B cell (primary cell): ENCODE results near the gene ZNF750. TPM values are rescaled to one million over a fixed set of nuclear protein-coding genes. Genes with fewer than 3 reads are reported as not detected.

Experiments
- ATAC-seq: fragments of 200-7000 bp; cut with Tn5 transposase; one replicate; pipeline ENCODE4 v1.10.0; 2021; ENCODE audit warnings: low read depth, mild to moderate bottlenecking, moderate number of reproducible peaks, moderate library complexity
- CTCF ChIA-PET: fragments of 350-600 bp; sonication (Branson Sonifier 250); formaldehyde crosslinking; loops from one replicate; lab custom pipeline; 2021; ENCODE audit warnings: antibody characterized with exemption, inconsistent platforms; lab: Charles Lee
- POLR2A ChIA-PET: fragments of 350-600 bp; sonication (Branson Sonifier 250); formaldehyde crosslinking; loops from one replicate; lab custom pipeline; 2021; ENCODE audit warnings: antibody characterized with exemption; lab: Charles Lee
- DNase-seq: peaks from one replicate; pipeline ENCODE4 v3.0.0; 2013
- H2AFZ ChIP-seq: 2 replicates; pipeline ENCODE4 v1.6.1; 2012; ENCODE audit warnings: mild to moderate bottlenecking, low read depth, low read length; ENCODE audit not compliant: insufficient read depth, poor library complexity, severe bottlenecking
- H3K27ac ChIP-seq, 2 donors: 1 replicate in 1 of 2; 2 replicates in 1 of 2; pipeline ENCODE4 v1.5.1; 2012 to 2013; ENCODE audit warnings: low read length in 2 of 2, mild to moderate bottlenecking in 2 of 2, moderate library complexity in 1 of 2
- H3K27me3 ChIP-seq, 4 experiments: fragments of 200-600 bp in 1 of 4; sonication (generic) in 1 of 4; replicated peaks in 1 of 4; 1 replicate in 2 of 4; 2 replicates in 2 of 4; pipeline versions ENCODE4 v1.6.1 to v1.7.0; 2013 to 2016; ENCODE audit warnings: low read length in 3 of 4, mild to moderate bottlenecking in 2 of 4, mixed read lengths in 1 of 4, moderate library complexity in 1 of 4; ENCODE audit not compliant: insufficient read depth in 4 of 4, control insufficient read depth in 3 of 4; ENCODE audit errors: control extremely low read depth in 1 of 4
- H3K36me3 ChIP-seq, 2 experiments: replicated peaks in 1 of 2; 1 replicate in 1 of 2; 2 replicates in 1 of 2; pipeline versions ENCODE4 v1.6.1 to v1.7.1; 2013; ENCODE audit warnings: low read length in 1 of 2; ENCODE audit not compliant: insufficient read depth in 2 of 2, control insufficient read depth in 1 of 2; ENCODE audit errors: control extremely low read depth in 1 of 2, extremely low read depth in 1 of 2
- H3K4me1 ChIP-seq, 2 donors: fragments of 200-600 bp in 1 of 2; sonication (generic) in 1 of 2; 1 replicate in 1 of 2; 2 replicates in 1 of 2; pipeline versions ENCODE4 v1.5.1 to v1.6.1; 2013 to 2017; ENCODE audit warnings: low read length in 2 of 2; ENCODE audit not compliant: control insufficient read depth in 2 of 2, insufficient read depth in 2 of 2
- H3K4me2 ChIP-seq: replicated peaks from 2 replicates; pipeline ENCODE3; 2012; ENCODE audit warnings: mild to moderate bottlenecking, low read depth, low read length; ENCODE audit not compliant: poor library complexity, severe bottlenecking
- H3K4me3 ChIP-seq, 5 experiments: fragments of 200-600 bp in 1 of 5; sonication (generic) in 1 of 5; 1 replicate in 3 of 5; 2 replicates in 2 of 5; pipeline versions ENCODE4 v1.5.1 to v1.7.0; 2011 to 2016; ENCODE audit warnings: low read length in 4 of 5, mild to moderate bottlenecking in 4 of 5, low read depth in 2 of 5, control low read depth in 1 of 5, moderate library complexity in 1 of 5; ENCODE audit not compliant: insufficient read depth in 1 of 5; ENCODE audit errors: control extremely low read depth in 1 of 5, extremely low read depth in 1 of 5
- H3K79me2 ChIP-seq: fragments of 200-600 bp; sonication (generic); one replicate; pipeline ENCODE4 v1.6.0; 2016; ENCODE audit warnings: low read length; ENCODE audit not compliant: control insufficient read depth, insufficient read depth
- H3K9ac ChIP-seq: fragments of 200-600 bp; sonication (generic); 2 replicates; pipeline ENCODE4 v1.6.1; 2017; ENCODE audit warnings: mild to moderate bottlenecking, low read length, moderate library complexity
- H3K9me3 ChIP-seq, 3 donors: one replicate each; pipeline versions ENCODE4 v1.6.1 to v1.7.1; 2013; ENCODE audit warnings: low read length in 2 of 3; ENCODE audit not compliant: control insufficient read depth in 2 of 3, insufficient read depth in 1 of 3; ENCODE audit errors: control extremely low read depth in 1 of 3
- H4K20me1 ChIP-seq: 2 replicates; pipeline ENCODE4 v1.6.0; 2012; ENCODE audit warnings: mild to moderate bottlenecking, low read length; ENCODE audit not compliant: insufficient read depth, control insufficient read depth, poor library complexity, severe bottlenecking
- H3K27ac Mint-ChIP-seq: one replicate; pipeline ENCODE4 v1.8.0; 2021; ENCODE audit warnings: mixed read lengths
- H3K27me3 Mint-ChIP-seq: one replicate; pipeline ENCODE4 v1.8.0; 2021; ENCODE audit warnings: mixed read lengths
- H3K4me1 Mint-ChIP-seq: one replicate; pipeline ENCODE4 v1.8.0; 2021; ENCODE audit warnings: mixed read lengths
- H3K4me3 Mint-ChIP-seq: one replicate; pipeline ENCODE4 v1.8.0; 2021; ENCODE audit warnings: mixed read lengths
- H3K9me3 Mint-ChIP-seq: one replicate; pipeline ENCODE4 v1.8.0; 2022; ENCODE audit warnings: mixed read lengths; ENCODE audit not compliant: insufficient read depth
- EZH2 ChIP-seq: IDR thresholded peaks from 2 replicates; pipeline ENCODE4 v1.6.1; 2012; ENCODE audit warnings: borderline replicate concordance, low read depth, mild to moderate bottlenecking, moderate library complexity, low read length; ENCODE audit not compliant: insufficient read depth, poor library complexity, severe bottlenecking
- WGBS: methylation state at CpG from one replicate; pipeline ENCODE4 v1.1.5; 2013; ENCODE audit warnings: missing lambda C conversion rate; ENCODE audit not compliant: insufficient coverage; 5-methylcytosine and 5-hydroxymethylcytosine counted together
- intact Hi-C: fragments of 100-400 bp; cut with micrococcal nuclease; formaldehyde crosslinking; loops from one replicate; pipeline ENCODE4 v1.10.0; 2022
- polyA plus RNA-seq: library from polyadenylated mRNA; depleted of rRNA; stranded (reverse); fragments of >200 nt; gene quantifications from 2 replicates; pipeline ENCODE4 v1.2.3, GENCODE V29; 2012
- total RNA-seq, 2 donors: library from RNA; stranded (reverse); fragments of 120-200 nt in 1 of 2; gene quantifications; 1 replicate in 1 of 2; 2 replicates in 1 of 2; pipeline versions ENCODE4 v1.2.3 to v1.2.4, GENCODE V29; 2013 to 2022
- TF ChIP-seq, protein P1 (sequence below): fragments of 200-600 bp; IDR thresholded peaks from one replicate; pipeline ENCODE4 v1.8.0; 2022; ENCODE audit warnings: antibody characterized with exemption, mild to moderate bottlenecking

ZNF750 gene
- total and polyA plus RNA-seq, 2 donors (not counting 1 experiment from before 2014, with no cell fraction given) = not detected

DNA sequence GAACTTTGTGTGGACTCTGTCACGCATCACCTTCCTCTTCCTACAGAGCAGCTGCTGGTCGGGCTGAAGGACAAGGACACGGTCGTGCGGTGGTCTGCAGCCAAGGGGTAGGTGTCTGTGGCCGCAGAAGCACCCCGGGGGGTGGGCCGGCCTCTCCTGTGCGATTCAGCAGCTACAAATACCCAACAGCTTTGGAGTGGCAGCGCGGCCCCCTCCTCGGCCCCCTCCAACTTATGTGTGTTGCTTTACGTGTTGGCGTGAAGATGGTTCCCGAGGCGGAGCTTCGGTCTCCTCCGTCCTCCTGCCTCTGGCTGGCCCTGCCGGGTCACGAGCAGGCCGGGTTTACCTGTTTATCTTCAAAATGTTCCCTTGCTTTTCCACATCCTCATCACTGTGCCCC lies 32.3 kb downstream of the ZNF750 start:
- no peak for TF ChIP-seq EZH2
- TF ChIP-seq, protein P1, sequence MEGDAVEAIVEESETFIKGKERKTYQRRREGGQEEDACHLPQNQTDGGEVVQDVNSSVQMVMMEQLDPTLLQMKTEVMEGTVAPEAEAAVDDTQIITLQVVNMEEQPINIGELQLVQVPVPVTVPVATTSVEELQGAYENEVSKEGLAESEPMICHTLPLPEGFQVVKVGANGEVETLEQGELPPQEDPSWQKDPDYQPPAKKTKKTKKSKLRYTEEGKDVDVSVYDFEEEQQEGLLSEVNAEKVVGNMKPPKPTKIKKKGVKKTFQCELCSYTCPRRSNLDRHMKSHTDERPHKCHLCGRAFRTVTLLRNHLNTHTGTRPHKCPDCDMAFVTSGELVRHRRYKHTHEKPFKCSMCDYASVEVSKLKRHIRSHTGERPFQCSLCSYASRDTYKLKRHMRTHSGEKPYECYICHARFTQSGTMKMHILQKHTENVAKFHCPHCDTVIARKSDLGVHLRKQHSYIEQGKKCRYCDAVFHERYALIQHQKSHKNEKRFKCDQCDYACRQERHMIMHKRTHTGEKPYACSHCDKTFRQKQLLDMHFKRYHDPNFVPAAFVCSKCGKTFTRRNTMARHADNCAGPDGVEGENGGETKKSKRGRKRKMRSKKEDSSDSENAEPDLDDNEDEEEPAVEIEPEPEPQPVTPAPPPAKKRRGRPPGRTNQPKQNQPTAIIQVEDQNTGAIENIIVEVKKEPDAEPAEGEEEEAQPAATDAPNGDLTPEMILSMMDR = no peak
- no peak for ATAC-seq
- Mint-ChIP-seq H3K4me3 (no peak overlapping the region), H3K9me3 (no peaks in the 10 kb centered on the region), H3K27ac (no peak overlapping the region), H3K4me1 (no peaks in the 10 kb centered on the region), H3K27me3 (no peaks in the 10 kb centered on the region)
- no peaks in the 10 kb centered on the region for H3K27me3 ChIP-seq
- no peaks in the 10 kb centered on the region for H3K4me1 ChIP-seq
- no peak overlapping the region for H2AFZ ChIP-seq
- no peak overlapping the region for H3K4me2 ChIP-seq
- H4K20me1 ChIP-seq = peaks cover 14% of the 10 kb centered on the region
- H3K4me3 ChIP-seq = no peak overlapping the region
- no peak overlapping the region for H3K27ac ChIP-seq
- no peaks in the 10 kb centered on the region for H3K9me3 ChIP-seq
- ChIA-PET CTCF (interaction anchor here (1.8 kb wide), 1 partner anchor 26 kb away, joined by 6 read pairs; no protein-coding TSS in a partner anchor), POLR2A (interaction anchor here (0.6 kb wide), 1 partner anchor 103 kb away, joined by 3 read pairs; no protein-coding TSS in a partner anchor)
- no peak overlapping the region for H3K9ac ChIP-seq
- WGBS = over 99% methylated on average over 21 of the region's 21 CpGs
- intact Hi-C loops = no loop called here
- DNase-seq = no peak
- peaks cover 17% of the 10 kb centered on the region for H3K79me2 ChIP-seq
- H3K36me3 ChIP-seq = peaks cover 0 to 16% of the 10 kb centered on the region in 2 experiments

DNA sequence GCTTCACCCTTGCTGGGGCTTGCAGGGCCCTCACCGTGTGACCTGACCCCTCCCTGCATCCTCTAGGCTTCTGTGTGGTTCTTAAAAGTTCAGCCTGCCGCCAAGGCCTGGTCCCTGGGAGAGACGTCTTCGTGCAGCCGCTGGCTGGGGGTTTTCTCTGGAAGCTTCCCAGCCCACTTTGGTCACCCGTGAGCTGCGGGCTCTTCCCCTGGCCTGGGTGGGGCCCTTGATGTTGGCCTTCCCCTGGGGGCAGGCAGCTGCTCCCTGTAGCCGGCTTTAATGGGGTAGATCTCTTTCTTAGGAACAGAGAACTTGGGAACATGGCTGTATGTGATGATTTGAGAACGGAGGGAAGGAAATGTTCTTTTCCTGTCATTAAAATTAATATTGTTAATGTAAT lies 32.7 kb downstream of the ZNF750 start:
- H3K27ac Mint-ChIP-seq = no peak overlapping the region
- ATAC-seq (no peak), DNase-seq (no peak)
- Histone ChIP-seq H3K27ac (no peak overlapping the region), H3K4me1 (no peaks in the 10 kb centered on the region), H3K4me3 (no peak overlapping the region), H3K9me3 (no peaks in the 10 kb centered on the region), H2AFZ (no peak overlapping the region), H3K4me2 (no peak overlapping the region), H3K9ac (no peak overlapping the region), H3K79me2 (peaks cover 22% of the 10 kb centered on the region), H4K20me1 (peaks cover 19% of the 10 kb centered on the region), H3K36me3 (peaks cover 0 to 16% of the 10 kb centered on the region in 2 experiments), H3K27me3 (no peaks in the 10 kb centered on the region)
- H3K4me3 Mint-ChIP-seq = no peak overlapping the region
- ChIA-PET CTCF (interaction anchor here (0.7 to 1.8 kb wide), 2 partner anchors 10 to 25 kb away, joined by 4 to 6 read pairs; no protein-coding TSS in a partner anchor), POLR2A (interaction anchor here (0.6 kb wide), 1 partner anchor 103 kb away, joined by 3 read pairs; no protein-coding TSS in a partner anchor)
- over 99% methylated on average over 7 of the region's 9 CpGs for WGBS
- TF ChIP-seq, protein P1 = no peak
- no peak for TF ChIP-seq EZH2
- intact Hi-C loops = no loop called here
- no peaks in the 10 kb centered on the region for H3K4me1 Mint-ChIP-seq
- H3K9me3 Mint-ChIP-seq = no peaks in the 10 kb centered on the region
- no peaks in the 10 kb centered on the region for H3K27me3 Mint-ChIP-seq
